CD4-positive, alpha-beta T cell treated with Interleukin-6 for 4 hours (primary cell): ENCODE data around the gene TMEM106B.
"Not testable (repeated sequence)": the region's sequence is repeated elsewhere in the genome, so short reads cannot be mapped to it uniquely, and the experiment has no call there.

Experiments
- DNase-seq: peaks from one replicate; pipeline ENCODE4 v3.0.0-alpha.2; 2020; ENCODE audit warnings: mixed read lengths

TMEM106B gene

GRCh38 chr7:12211054-12211710 lies at the start of gene TMEM106B:
TSS of gene TMEM106B (plus strand) at chr7:12211294. CDS start at chr7:12214811, 3,517 bp downstream.
- DNase-seq, result peak; percentile 98

GRCh38 chr7:12162415-12163113 lies 48.5 kb upstream of the TMEM106B start:
- DNase-seq, result no peak

- DNase-seq, result not testable (repeated sequence)
Observed at GRCh38 chr7:12168065-12168464, 43.0 kb upstream of the TMEM106B start.

- peak; percentile 64 for DNase-seq
Observed at GRCh38 chr7:12169981-12170820, 40.9 kb upstream of the TMEM106B start.

GRCh38 chr7:12173671-12174070 lies 37.4 kb upstream of the TMEM106B start:
- no peak for DNase-seq

GRCh38 chr7:12174931-12175330 lies 36.2 kb upstream of the TMEM106B start:
- DNase-seq, result no peak

GRCh38 chr7:12178317-12178716 lies 32.8 kb upstream of the TMEM106B start:
- DNase-seq, result no peak

GRCh38 chr7:12194426-12194825 lies 16.7 kb upstream of the TMEM106B start:
- DNase-seq, result no peak

- DNase-seq, result no peak
Observed at GRCh38 chr7:12196386-12196785, 14.7 kb upstream of the TMEM106B start.

- DNase-seq, result no peak
Observed at GRCh38 chr7:12199363-12199762, 11.7 kb upstream of the TMEM106B start.

GRCh38 chr7:12207046-12207445 lies 4.0 kb upstream of the TMEM106B start:
- no peak for DNase-seq

- no peak for DNase-seq
Observed at GRCh38 chr7:12209221-12209620, 1.9 kb upstream of the TMEM106B start.

GRCh38 chr7:12210179-12211053 lies 678 bp upstream of the TMEM106B start:
- peak; percentile 50 for DNase-seq

GRCh38 chr7:12211711-12212485 lies 804 bp downstream of the TMEM106B start:
- DNase-seq, result no peak

- no peak for DNase-seq
Observed at GRCh38 chr7:12217311-12217710, 6.2 kb downstream of the TMEM106B start.

- no peak for DNase-seq
Observed at GRCh38 chr7:12220389-12221046, 9.4 kb downstream of the TMEM106B start.

- no peak for DNase-seq
Observed at GRCh38 chr7:12221414-12221813, 10.3 kb downstream of the TMEM106B start.

- no peak for DNase-seq
Observed at GRCh38 chr7:12222889-12223579, 11.9 kb downstream of the TMEM106B start.

- DNase-seq, result not testable (repeated sequence)
Observed at GRCh38 chr7:12225017-12225416, 13.9 kb downstream of the TMEM106B start.

- DNase-seq, result no peak
Observed at GRCh38 chr7:12226756-12227155, 15.7 kb downstream of the TMEM106B start.

- DNase-seq, result no peak
Observed at GRCh38 chr7:12228024-12228423, 16.9 kb downstream of the TMEM106B start.
